PC-3 (cell line): ENCODE results near the gene METTL5.

Experiments
- CTCF ChIP-seq: fragments of 300-600 bp; sonication (generic); conservative IDR thresholded peaks from 2 replicates; pipeline ENCODE4 v1.5.1; 2017; ENCODE audit warnings: antibody characterized with exemption, low read depth, mild to moderate bottlenecking, low read length
- EZH2phosphoT487 ChIP-seq: fragments of 300-600 bp; sonication (generic); IDR thresholded peaks from 2 replicates; pipeline ENCODE4 v1.6.1; 2018; ENCODE audit warnings: mild to moderate bottlenecking, antibody characterized with exemption, low read length, borderline replicate concordance

DNA sequence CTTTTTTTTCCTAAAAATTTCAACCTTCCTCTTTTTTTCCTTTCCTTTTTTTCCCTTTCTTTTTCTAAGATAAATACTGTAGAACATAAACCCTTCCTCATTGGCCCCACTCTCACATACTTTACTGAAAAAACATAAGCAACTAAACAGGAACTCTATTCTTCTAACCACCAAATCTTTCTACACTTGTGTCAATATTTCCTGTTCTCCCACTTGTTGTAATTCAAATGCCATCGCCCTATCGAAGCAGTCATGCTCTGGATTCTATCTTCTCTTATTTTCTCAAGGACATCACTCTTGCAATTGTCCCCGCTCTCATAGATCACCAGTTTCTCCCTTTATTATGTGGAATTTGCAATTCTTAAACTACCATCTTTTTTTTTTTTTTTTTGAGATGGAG, 46.3 kb downstream of the METTL5 start:
- no peak for TF ChIP-seq CTCF
- TF ChIP-seq EZH2phosphoT487, result no peak
